GM19438 (cell line): Measurements from ENCODE around the gene AZGP1.
"Not testable (repeated sequence)": the region's sequence is repeated elsewhere in the genome, so short reads cannot be mapped to it uniquely, and the experiment has no call there.

ENCODE experiments used
- ATAC-seq: cut with Tn5 transposase; IDR thresholded peaks from one replicate; pipeline ENCODE4 v1.9.1; 2021; ENCODE audit warnings: low read depth; ENCODE audit not compliant: unreplicated experiment

The AZGP1 gene

GRCh38 chr7:99954643-99955042 is 21.2 kb downstream of the AZGP1 start:
- not testable (repeated sequence) for ATAC-seq

GRCh38 chr7:99953649-99954048 is 22.2 kb downstream of the AZGP1 start:
- ATAC-seq: no peak

GRCh38 chr7:99952649-99953048 is 23.2 kb downstream of the AZGP1 start:
- not testable (repeated sequence) for ATAC-seq

GRCh38 chr7:99950819-99951218 is 25.0 kb downstream of the AZGP1 start:
- not testable (repeated sequence) for ATAC-seq

GRCh38 chr7:99949645-99950228 is 26.1 kb downstream of the AZGP1 start:
- ATAC-seq: no peak

- ATAC-seq: no peak
Measured at GRCh38 chr7:99947608-99948007, 28.2 kb downstream of the AZGP1 start.

GRCh38 chr7:99944497-99945070 is 31.2 kb downstream of the AZGP1 start:
- no peak for ATAC-seq

- ATAC-seq: no peak
Measured at GRCh38 chr7:99943641-99944496, 32.0 kb downstream of the AZGP1 start.

GRCh38 chr7:99938296-99938695 is 37.5 kb downstream of the AZGP1 start:
- ATAC-seq: no peak

- not testable (repeated sequence) for ATAC-seq
Measured at GRCh38 chr7:99935009-99935408, 40.8 kb downstream of the AZGP1 start.

- ATAC-seq: no peak
Measured at GRCh38 chr7:99930376-99930775, 45.5 kb downstream of the AZGP1 start.

GRCh38 chr7:99929730-99930053 is 46.1 kb downstream of the AZGP1 start:
- no peak for ATAC-seq

- no peak for ATAC-seq
Measured at GRCh38 chr7:99928994-99929729, 46.7 kb downstream of the AZGP1 start, which contains the start of gene GJC3. Gene GJC3 (minus strand): TSS chr7:99929620. CDS start chr7:99929620, 0 bp downstream.

GRCh38 chr7:99928188-99928587 is 47.6 kb downstream of the AZGP1 start:
- no peak for ATAC-seq

GRCh38 chr7:99927536-99927935 is 48.3 kb downstream of the AZGP1 start:
- ATAC-seq: no peak

- no peak for ATAC-seq
Measured at GRCh38 chr7:99926321-99926720, 49.5 kb downstream of the AZGP1 start.

- no peak for ATAC-seq
Measured at GRCh38 chr7:99923200-99923599, 52.6 kb downstream of the AZGP1 start.

- no peak for ATAC-seq
Measured at GRCh38 chr7:99920149-99920548, 55.7 kb downstream of the AZGP1 start.

- ATAC-seq: no peak
Measured at GRCh38 chr7:99919814-99920112, 56.1 kb downstream of the AZGP1 start.

- ATAC-seq: peak; percentile 97
Measured at GRCh38 chr7:99918959-99919813, 56.6 kb downstream of the AZGP1 start, which contains the start of gene TRIM4. Gene TRIM4 (minus strand): TSS chr7:99919530. CDS start chr7:99919401, 129 bp downstream.
